ENCODE measurements around the gene TNIK.

The TNIK gene

GRCh38 chr3:171399842-171400241 is 60.4 kb downstream of the TNIK start:
- DNase-seq (ENCODE audit: low read depth) = no peak
- H3K4me3 ChIP-seq (ENCODE audit: low read length) = no peak overlapping the region
- TF ChIP-seq CTCF (conservative IDR thresholded peaks at IDR 0.05; ENCODE audit: low read length) = no peak

DNA sequence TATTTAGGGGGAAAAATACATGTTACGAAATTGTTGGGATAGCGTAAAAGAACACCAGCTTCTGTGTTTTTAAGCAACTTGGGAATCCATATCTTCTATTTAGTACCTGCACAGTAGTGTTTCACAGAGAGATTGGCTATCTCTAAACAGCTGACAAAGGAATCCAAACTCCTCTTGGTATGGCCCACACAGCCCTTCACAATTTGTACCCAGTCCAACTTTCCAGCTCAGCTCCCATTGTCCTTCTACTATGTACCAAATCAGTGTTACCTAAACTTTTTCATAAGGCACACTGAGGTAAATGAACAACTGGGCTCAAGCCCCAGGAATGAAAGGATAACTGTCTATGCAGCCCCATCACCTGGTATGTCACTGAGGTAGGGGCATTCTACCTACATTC is 61.9 kb downstream of the TNIK start:
- no peak for DNase-seq (ENCODE audit: low read depth)
- TF ChIP-seq CTCF (conservative IDR thresholded peaks at IDR 0.05; ENCODE audit: low read length) = no peak
- H3K4me3 ChIP-seq (ENCODE audit: low read length) = no peak overlapping the region

DNA sequence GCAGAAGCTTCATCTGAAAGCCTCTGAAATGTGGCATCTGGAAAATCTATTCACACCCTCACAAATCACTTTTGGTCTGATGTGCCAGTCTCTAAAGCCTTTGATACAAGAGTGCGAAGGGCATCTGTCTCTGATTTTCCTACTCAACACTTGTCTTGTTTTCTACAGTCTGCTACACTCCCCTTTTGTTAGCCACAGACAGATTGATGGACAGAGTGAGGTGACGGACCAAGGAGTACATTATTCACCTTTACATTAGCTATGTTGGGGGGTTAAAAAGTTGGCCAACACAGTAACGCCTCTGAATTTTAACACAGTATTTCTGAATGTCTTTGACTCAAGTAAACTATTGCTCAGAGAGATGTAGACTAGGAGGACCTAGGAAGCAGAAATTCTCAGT is 63.1 kb downstream of the TNIK start:
- no peak for DNase-seq (ENCODE audit: low read depth)
- H3K4me3 ChIP-seq (ENCODE audit: low read length) = no peak overlapping the region
- TF ChIP-seq CTCF (conservative IDR thresholded peaks at IDR 0.05; ENCODE audit: low read length) = no peak

GRCh38 chr3:171396048-171396447 is 64.2 kb downstream of the TNIK start:
- peak; percentile 22 for DNase-seq (ENCODE audit: low read depth)
- no peak for TF ChIP-seq CTCF (conservative IDR thresholded peaks at IDR 0.05; ENCODE audit: low read length)

DNA sequence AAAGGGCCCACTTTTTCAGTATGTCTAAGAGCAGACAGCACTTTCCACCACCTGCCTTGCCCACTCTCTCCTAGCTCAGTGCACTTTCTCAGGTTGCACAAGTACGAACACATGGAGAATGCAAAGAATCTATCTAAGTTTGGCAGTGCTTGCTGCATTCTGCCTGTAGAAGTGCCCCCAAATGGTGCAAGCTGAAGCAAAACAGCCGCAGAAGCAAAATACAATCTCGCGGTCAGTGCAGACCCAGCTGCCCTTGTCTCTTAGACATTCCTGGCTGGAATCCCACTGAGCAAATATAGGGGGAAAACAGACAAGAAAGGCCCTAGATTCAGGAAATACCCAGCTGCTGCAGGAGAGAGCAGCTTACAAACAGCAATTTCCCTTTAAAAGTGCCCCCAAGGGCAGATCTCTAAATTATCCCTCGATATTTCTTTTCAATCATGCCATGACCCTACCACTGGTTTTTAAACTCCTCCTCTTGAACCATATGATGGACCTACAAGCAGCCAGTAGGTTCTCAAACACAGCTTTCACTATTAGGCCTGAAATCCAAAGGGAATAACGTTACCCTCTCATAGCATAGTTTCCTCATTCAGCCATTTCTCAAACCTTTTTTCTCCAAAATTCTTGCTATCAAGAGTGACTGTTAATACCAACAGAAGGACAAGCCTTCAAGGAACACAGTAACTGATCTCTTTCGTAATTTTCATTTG is 67.0 kb downstream of the TNIK start:
- no peak overlapping the region for H3K4me3 ChIP-seq (ENCODE audit: low read length)
- no peak for TF ChIP-seq CTCF (conservative IDR thresholded peaks at IDR 0.05; ENCODE audit: low read length)
- no peak for DNase-seq (ENCODE audit: low read depth)

More at GRCh38 chr3:171396048-171396447, 64.2 kb downstream of the TNIK start:
- no peak overlapping the region for H3K4me3 ChIP-seq (ENCODE audit: low read length)

DNA sequence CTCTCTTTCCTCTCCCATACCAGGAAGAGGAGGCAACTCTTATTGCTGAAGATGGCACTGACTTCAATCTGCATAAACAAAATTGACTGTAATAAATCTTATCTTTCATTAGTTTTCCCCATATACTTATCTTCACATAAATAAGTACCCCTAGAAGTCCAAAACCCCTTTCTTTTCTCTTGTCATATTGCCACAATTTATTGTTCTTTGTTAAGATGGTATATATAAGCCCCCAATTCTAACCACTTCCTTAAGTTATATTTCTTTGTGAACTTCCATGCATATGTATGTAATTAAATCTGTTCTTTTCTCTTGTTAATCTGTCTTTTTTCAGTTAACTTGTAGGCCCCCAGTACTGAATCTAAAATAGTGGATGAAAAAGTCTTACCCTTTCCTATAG is 68.8 kb downstream of the TNIK start:
- TF ChIP-seq CTCF (conservative IDR thresholded peaks at IDR 0.05; ENCODE audit: low read length) = no peak
- H3K4me3 ChIP-seq (ENCODE audit: low read length) = no peak overlapping the region
- DNase-seq (ENCODE audit: low read depth) = no peak
